ENCODE measurements around the gene USP17L30. TPM values are rescaled to one million over a fixed set of nuclear protein-coding genes. Genes with fewer than 3 reads are reported as not detected.
"Not testable (repeated sequence)": the region's sequence is repeated elsewhere in the genome, so short reads cannot be mapped to it uniquely, and the experiment has no call there.

USP17L30 gene
- not detected for total RNA-seq

GRCh38 chr4:9362829-9363228 is at the start of gene USP17L30:
USP17L30 (plus strand) TSS chr4:9363129; CDS start chr4:9363129, 0 bp downstream.
- H3K4me3 Mint-ChIP-seq, H3K4me1 Mint-ChIP-seq, H3K36me3 Mint-ChIP-seq, H3K27me3 Mint-ChIP-seq, H3K9me3 Mint-ChIP-seq, H3K27ac Mint-ChIP-seq, DNase-seq: not testable (repeated sequence)

- not testable (repeated sequence) for H3K27me3 Mint-ChIP-seq, H3K4me3 Mint-ChIP-seq, H3K36me3 Mint-ChIP-seq, H3K27ac Mint-ChIP-seq, H3K4me1 Mint-ChIP-seq, DNase-seq, H3K9me3 Mint-ChIP-seq
Observed at GRCh38 chr4:9324191-9324590, 38.7 kb upstream of the USP17L30 start.

- not testable (repeated sequence) for H3K4me1 Mint-ChIP-seq, H3K9me3 Mint-ChIP-seq, H3K27me3 Mint-ChIP-seq, H3K4me3 Mint-ChIP-seq, H3K27ac Mint-ChIP-seq, DNase-seq, H3K36me3 Mint-ChIP-seq
Observed at GRCh38 chr4:9324865-9325264, 38.1 kb upstream of the USP17L30 start, which contains the start of gene USP17L24. USP17L24 (plus strand) TSS chr4:9325165; CDS start chr4:9325165, 0 bp downstream.

GRCh38 chr4:9329611-9330010 is 33.3 kb upstream of the USP17L30 start, which contains the start of gene USP17L25:
USP17L25 (plus strand) TSS chr4:9329911; CDS start chr4:9329911, 0 bp downstream.
- not testable (repeated sequence) for H3K27ac Mint-ChIP-seq, H3K36me3 Mint-ChIP-seq, H3K9me3 Mint-ChIP-seq, H3K27me3 Mint-ChIP-seq, DNase-seq, H3K4me1 Mint-ChIP-seq, H3K4me3 Mint-ChIP-seq

- H3K9me3 Mint-ChIP-seq, H3K27me3 Mint-ChIP-seq, DNase-seq, H3K4me1 Mint-ChIP-seq, H3K4me3 Mint-ChIP-seq, H3K36me3 Mint-ChIP-seq, H3K27ac Mint-ChIP-seq: not testable (repeated sequence)
Observed at GRCh38 chr4:9334358-9334757, 28.6 kb upstream of the USP17L30 start, which contains the start of gene USP17L26. USP17L26 (plus strand) TSS chr4:9334658; CDS start chr4:9334658, 0 bp downstream.

GRCh38 chr4:9339103-9339502 is 23.8 kb upstream of the USP17L30 start, which contains the start of gene USP17L5:
USP17L5 (plus strand) TSS chr4:9339403; CDS start chr4:9339403, 0 bp downstream.
- H3K36me3 Mint-ChIP-seq, H3K27me3 Mint-ChIP-seq, H3K27ac Mint-ChIP-seq, H3K4me1 Mint-ChIP-seq, H3K9me3 Mint-ChIP-seq, DNase-seq, H3K4me3 Mint-ChIP-seq: not testable (repeated sequence)

- not testable (repeated sequence) for H3K27ac Mint-ChIP-seq, DNase-seq, H3K27me3 Mint-ChIP-seq, H3K4me3 Mint-ChIP-seq, H3K36me3 Mint-ChIP-seq, H3K4me1 Mint-ChIP-seq, H3K9me3 Mint-ChIP-seq
Observed at GRCh38 chr4:9343848-9344247, 19.1 kb upstream of the USP17L30 start, which contains the start of gene USP17L27. USP17L27 (plus strand) TSS chr4:9344148; CDS start chr4:9344148, 0 bp downstream.

GRCh38 chr4:9348593-9348992 is 14.3 kb upstream of the USP17L30 start, which contains the start of gene USP17L28:
USP17L28 (plus strand) TSS chr4:9348893; CDS start chr4:9348893, 0 bp downstream.
- not testable (repeated sequence) for H3K27me3 Mint-ChIP-seq, H3K4me3 Mint-ChIP-seq, H3K36me3 Mint-ChIP-seq, DNase-seq, H3K9me3 Mint-ChIP-seq, H3K4me1 Mint-ChIP-seq, H3K27ac Mint-ChIP-seq

GRCh38 chr4:9350866-9351265 is 12.1 kb upstream of the USP17L30 start:
- not testable (repeated sequence) for H3K9me3 Mint-ChIP-seq, H3K4me3 Mint-ChIP-seq, DNase-seq, H3K27me3 Mint-ChIP-seq, H3K4me1 Mint-ChIP-seq, H3K27ac Mint-ChIP-seq, H3K36me3 Mint-ChIP-seq

- not testable (repeated sequence) for H3K4me1 Mint-ChIP-seq, H3K9me3 Mint-ChIP-seq, H3K36me3 Mint-ChIP-seq, H3K27me3 Mint-ChIP-seq, H3K27ac Mint-ChIP-seq, DNase-seq, H3K4me3 Mint-ChIP-seq
Observed at GRCh38 chr4:9353338-9353737, 9.6 kb upstream of the USP17L30 start, which contains the start of gene USP17L29. USP17L29 (plus strand) TSS chr4:9353638; CDS start chr4:9353638, 0 bp downstream.

- not testable (repeated sequence) for H3K27me3 Mint-ChIP-seq, H3K4me1 Mint-ChIP-seq, H3K4me3 Mint-ChIP-seq, H3K36me3 Mint-ChIP-seq, H3K9me3 Mint-ChIP-seq, H3K27ac Mint-ChIP-seq, DNase-seq
Observed at GRCh38 chr4:9379881-9380280, 17.0 kb downstream of the USP17L30 start.

- H3K4me1 Mint-ChIP-seq, H3K36me3 Mint-ChIP-seq, H3K27me3 Mint-ChIP-seq, H3K27ac Mint-ChIP-seq, H3K9me3 Mint-ChIP-seq: not testable (repeated sequence)
- peak overlapping the region; percentile 35 for H3K4me3 Mint-ChIP-seq
- DNase-seq = peak; percentile 44
Observed at GRCh38 chr4:9381012-9381534, 18.1 kb downstream of the USP17L30 start.

- H3K4me3 Mint-ChIP-seq = no peak overlapping the region
- no peaks in the 10 kb centered on the region for H3K27me3 Mint-ChIP-seq
- H3K27ac Mint-ChIP-seq = no peak overlapping the region
- peaks cover 2% of the 10 kb centered on the region for H3K4me1 Mint-ChIP-seq
- no peaks in the 10 kb centered on the region for H3K36me3 Mint-ChIP-seq
- no peaks in the 10 kb centered on the region for H3K9me3 Mint-ChIP-seq
- DNase-seq = no peak
Observed at GRCh38 chr4:9384126-9384525, 21.2 kb downstream of the USP17L30 start.

GRCh38 chr4:9389001-9389400 is 26.1 kb downstream of the USP17L30 start:
- not testable (repeated sequence) for H3K4me1 Mint-ChIP-seq, H3K27ac Mint-ChIP-seq

GRCh38 chr4:9405774-9406173 is 42.8 kb downstream of the USP17L30 start:
- not testable (repeated sequence) for H3K36me3 Mint-ChIP-seq, H3K27me3 Mint-ChIP-seq, H3K4me1 Mint-ChIP-seq, H3K27ac Mint-ChIP-seq, DNase-seq, H3K4me3 Mint-ChIP-seq, H3K9me3 Mint-ChIP-seq

More at GRCh38 chr4:9389001-9389400, 26.1 kb downstream of the USP17L30 start:
- not testable (repeated sequence) for H3K9me3 Mint-ChIP-seq, H3K27me3 Mint-ChIP-seq, DNase-seq, H3K4me3 Mint-ChIP-seq, H3K36me3 Mint-ChIP-seq

- H3K9me3 Mint-ChIP-seq, H3K27ac Mint-ChIP-seq, H3K36me3 Mint-ChIP-seq, H3K4me1 Mint-ChIP-seq, H3K4me3 Mint-ChIP-seq, DNase-seq, H3K27me3 Mint-ChIP-seq: not testable (repeated sequence)
Observed at GRCh38 chr4:9406491-9406890, 43.6 kb downstream of the USP17L30 start.
